Heart right ventricle (tissue), 16 donors: Measurements from ENCODE around the gene AMFR. TPM values are rescaled to one million over a fixed set of nuclear protein-coding genes. Genes with fewer than 3 reads are reported as not detected.

ENCODE experiments used
- ATAC-seq, 8 donors: fragments of 200-7000 bp; cut with Tn5 transposase; one replicate each; pipeline ENCODE4 v1.9.1; 2020; ENCODE audit warnings: mild to moderate bottlenecking in 8 of 8, moderate library complexity in 8 of 8, moderate number of reproducible peaks in 1 of 8
- DNase-seq, 2 donors: peaks; one replicate each; pipeline ENCODE4 v3.0.0-alpha.2; 2020
- H3K27ac ChIP-seq, 10 donors: fragments of 200-600 bp; sonication (generic) in 2 of 10; one replicate each; pipeline versions ENCODE4 v1.5.0 to v1.8.0; 2020 to 2022; ENCODE audit warnings: mild to moderate bottlenecking in 3 of 10
- H3K27me3 ChIP-seq, 7 donors: fragments of 200-600 bp; one replicate each; pipeline ENCODE4 v1.8.0; 2021 to 2022; ENCODE audit warnings: mild to moderate bottlenecking in 2 of 7
- H3K36me3 ChIP-seq, 9 donors: fragments of 200-600 bp; sonication (generic) in 1 of 9; one replicate each; pipeline versions ENCODE4 v1.5.0 to v1.8.0; 2020 to 2022; ENCODE audit warnings: mild to moderate bottlenecking in 2 of 9
- H3K4me1 ChIP-seq, 9 donors: fragments of 200-600 bp; sonication (generic) in 1 of 9; one replicate each; pipeline versions ENCODE4 v1.5.0 to v1.8.0; 2020 to 2022; ENCODE audit warnings: mild to moderate bottlenecking in 4 of 9
- H3K4me3 ChIP-seq, 10 donors: fragments of 200-600 bp; sonication (generic) in 2 of 10; one replicate each; pipeline versions ENCODE4 v1.5.0 to v1.8.0; 2020 to 2022; ENCODE audit warnings: mild to moderate bottlenecking in 7 of 10, moderate library complexity in 2 of 10
- H3K9me3 ChIP-seq, 11 donors: fragments of 200-600 bp in 10 of 11; sonication (generic) in 2 of 11; one replicate each; pipeline versions ENCODE4 v1.5.0 to v1.8.0; 2013 to 2022; ENCODE audit warnings: mild to moderate bottlenecking in 2 of 11, control low read depth in 1 of 11, moderate library complexity in 1 of 11
- WGBS, 2 donors: extraction: QIAGEN DNeasy Blood & Tissue Kit; methylation state at CpG; one replicate each; pipeline ENCODE4 v1.1.7; 2013; ENCODE audit warnings: inconsistent platforms in 1 of 2; 5-methylcytosine and 5-hydroxymethylcytosine counted together
- intact Hi-C, 10 donors: fragments of 100-400 bp; cut with DNase I; formaldehyde crosslinking; loops; one replicate each; pipeline versions ENCODE4 v1.11.1 to v1.14.2; 2022
- polyA plus RNA-seq, 2 donors: library from polyadenylated mRNA; stranded (reverse); fragments of 200-250 nt; gene quantifications; one replicate each; pipeline ENCODE4 v1.2.3, GENCODE V29; 2013
- total RNA-seq, 10 donors: library from RNA; stranded (reverse); fragmentation: NEBNext Ultra II Directional in 3 of 10; extraction: Animal tissue kit (Norgen Biotek cat#: 25700) in 3 of 10; gene quantifications; one replicate each; pipeline versions ENCODE4 v1.2.1 to v1.2.4, GENCODE V29; 2021 to 2023
- TF ChIP-seq, protein P1 (sequence below), 9 donors: fragments of 200-600 bp; sonication (generic) in 2 of 9; IDR thresholded peaks; one replicate each; pipeline versions ENCODE4 v1.5.0 to v1.8.0; 2021 to 2022; ENCODE audit warnings: antibody characterized with exemption in 9 of 9, mild to moderate bottlenecking in 5 of 9, moderate library complexity in 1 of 9
- donor health status: Arrhythmogenic right ventricular cardiomyopathy.
- donor health status: ischemic (EF 13 %, LVEDD 7.1; RV severe dilation, severe dysfunction).
- donor health status: healthy with polysubstance abuse.
- donor health status: DM: no; HTN: yes; CAD: no.
- donor health status: DM: no; HTN: no; CAD: no.
- donor health status: ischemic (EF 25% LVEDD 6.9; RV normal size, moderate dysfunction).
- donor health status: ischemic (EF 25% LVEDD 5.7; RV mildly dilated, moderate dysfunction).
- donor health status: healthy.
- donor health status: DM: yes; HTN: yes; CAD: no.
- donor health status: Ischemic cardiomyopathy.
- donor health status: ischemic (EF 35%, LVEDD 5.7; RV mildly dilated, moderate dysfunction).
- donor health status: nonischemic (EF 11% LVEDD 7.7; RV severe dilation, severe dysfunction).
- donor health status: DM: yes; HTN: yes; CAD: no.
- donor health status: PGD.
- donor health status: ischemic (EF 29% LVEDD 5.4; RV normal size, mild dysfunction).
- donor health status: nonischemic (EF 23%, LVEDD 6.1; RV moderate dilation, normal function).

Gene AMFR
- total and polyA plus RNA-seq, 12 donors = 18.1 to 87.9 (median 65.9) TPM

DNA sequence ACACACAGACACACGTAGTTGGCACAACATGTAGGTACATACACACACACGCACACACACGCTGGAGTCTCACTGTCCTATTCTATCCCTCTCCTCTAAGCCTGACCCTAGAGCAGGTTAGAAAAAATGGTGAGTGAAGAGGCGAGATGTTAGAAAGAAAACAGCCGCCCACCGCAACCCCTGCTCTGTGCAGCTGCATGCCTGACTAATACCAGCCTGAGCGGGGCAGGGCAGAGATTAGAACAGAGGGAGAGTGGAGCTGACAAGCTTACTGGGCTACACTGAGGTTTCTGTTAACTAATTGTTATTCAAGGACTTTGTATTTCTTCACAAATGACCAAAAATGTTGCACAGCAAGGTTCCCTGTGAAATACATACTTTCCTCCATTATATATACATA, 59.8 kb downstream of the AMFR start:
- Histone ChIP-seq H3K9me3 (no peaks in the 10 kb centered on the region), H3K27me3 (no peaks in the 10 kb centered on the region), H3K36me3 (peaks cover 0 to 90% (median 57%) of the 10 kb centered on the region in 9 donors), H3K4me1 (peaks cover 0 to 10% (median 7%) of the 10 kb centered on the region in 9 donors), H3K27ac (no peak overlapping the region), H3K4me3 (no peak overlapping the region)
- intact Hi-C loops = no loop called here
- ATAC-seq (no peak), DNase-seq (no peak)
- TF ChIP-seq, protein P1, sequence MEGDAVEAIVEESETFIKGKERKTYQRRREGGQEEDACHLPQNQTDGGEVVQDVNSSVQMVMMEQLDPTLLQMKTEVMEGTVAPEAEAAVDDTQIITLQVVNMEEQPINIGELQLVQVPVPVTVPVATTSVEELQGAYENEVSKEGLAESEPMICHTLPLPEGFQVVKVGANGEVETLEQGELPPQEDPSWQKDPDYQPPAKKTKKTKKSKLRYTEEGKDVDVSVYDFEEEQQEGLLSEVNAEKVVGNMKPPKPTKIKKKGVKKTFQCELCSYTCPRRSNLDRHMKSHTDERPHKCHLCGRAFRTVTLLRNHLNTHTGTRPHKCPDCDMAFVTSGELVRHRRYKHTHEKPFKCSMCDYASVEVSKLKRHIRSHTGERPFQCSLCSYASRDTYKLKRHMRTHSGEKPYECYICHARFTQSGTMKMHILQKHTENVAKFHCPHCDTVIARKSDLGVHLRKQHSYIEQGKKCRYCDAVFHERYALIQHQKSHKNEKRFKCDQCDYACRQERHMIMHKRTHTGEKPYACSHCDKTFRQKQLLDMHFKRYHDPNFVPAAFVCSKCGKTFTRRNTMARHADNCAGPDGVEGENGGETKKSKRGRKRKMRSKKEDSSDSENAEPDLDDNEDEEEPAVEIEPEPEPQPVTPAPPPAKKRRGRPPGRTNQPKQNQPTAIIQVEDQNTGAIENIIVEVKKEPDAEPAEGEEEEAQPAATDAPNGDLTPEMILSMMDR (IDR thresholded peaks at IDR 0.05) = no peak
- WGBS, 2 donors = 90% methylated on average over 7 of the region's 7 CpGs

GRCh38 chr16:56364865-56365264, 60.5 kb downstream of the AMFR start:
- Histone ChIP-seq H3K4me3 (no peak overlapping the region), H3K27me3 (no peaks in the 10 kb centered on the region), H3K36me3 (peaks cover 0 to 96% (median 57%) of the 10 kb centered on the region in 9 donors), H3K27ac (no peak overlapping the region), H3K9me3 (no peaks in the 10 kb centered on the region), H3K4me1 (peaks cover 0 to 3% (median 0%) of the 10 kb centered on the region in 9 donors)
- TF ChIP-seq, protein P1 (IDR thresholded peaks at IDR 0.05) = no peak
- intact Hi-C loops = no loop called here
- no peak for ATAC-seq
- no peak for DNase-seq
- WGBS, 2 donors = 97 to 98% methylated on average over 8 of the region's 8 CpGs

- peaks cover 0 to 88% (median 55%) of the 10 kb centered on the region in 9 donors for H3K36me3 ChIP-seq
- TF ChIP-seq, protein P1 (IDR thresholded peaks at IDR 0.05) = no peak
- no peak for ATAC-seq
- WGBS, 2 donors = 95 to 96% methylated on average over 26 of the region's 26 CpGs
- H3K9me3 ChIP-seq = no peaks in the 10 kb centered on the region
- H3K4me1 ChIP-seq = peaks cover 0 to 2% (median 0%) of the 10 kb centered on the region in 9 donors
- no peak overlapping the region for H3K4me3 ChIP-seq
- no peak overlapping the region for H3K27ac ChIP-seq
- intact Hi-C loops = no loop called here
- H3K27me3 ChIP-seq = no peaks in the 10 kb centered on the region
- DNase-seq = no peak
These were observed 61.4 kb downstream of the AMFR start for GRCh38 chr16:56363781-56364565.

DNA sequence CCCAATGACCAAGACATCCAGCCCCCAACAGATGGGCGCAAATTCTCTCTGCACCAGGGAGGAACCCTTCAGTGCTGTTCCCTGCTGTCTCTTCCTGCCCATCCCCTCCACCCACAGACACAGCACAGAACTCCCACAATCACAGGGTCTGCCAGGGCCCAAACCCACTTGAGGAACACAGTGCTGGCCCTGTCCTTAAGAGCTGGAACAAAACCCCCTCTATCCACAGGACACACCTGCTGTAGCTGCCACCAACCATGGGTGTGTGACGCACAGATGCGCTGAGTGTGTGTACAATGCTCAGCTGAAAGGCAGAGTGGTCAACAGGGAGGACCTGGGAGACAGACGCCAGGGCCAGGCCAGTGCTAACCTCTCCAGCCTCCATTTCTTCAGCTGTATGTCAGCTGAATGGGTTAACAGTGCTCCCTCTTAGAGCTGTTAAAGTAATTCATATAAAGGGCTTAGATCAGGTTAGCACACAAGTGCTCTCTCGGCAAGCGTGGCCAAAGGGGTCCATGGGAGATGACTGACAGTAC, 62.1 kb downstream of the AMFR start:
- DNase-seq = no peak
- intact Hi-C loops = no loop called here
- H3K27me3 ChIP-seq = no peaks in the 10 kb centered on the region
- H3K4me3 ChIP-seq = no peak overlapping the region
- 91 to 96% methylated on average over 6 of the region's 6 CpGs for WGBS, 2 donors
- TF ChIP-seq, protein P1 (IDR thresholded peaks at IDR 0.05) = no peak
- peaks cover 0 to 2% (median 0%) of the 10 kb centered on the region in 9 donors for H3K4me1 ChIP-seq
- H3K36me3 ChIP-seq = peaks cover 0 to 81% (median 48%) of the 10 kb centered on the region in 9 donors
- no peaks in the 10 kb centered on the region for H3K9me3 ChIP-seq
- no peak for ATAC-seq
- no peak overlapping the region for H3K27ac ChIP-seq
